NB4 (cell line): Measurements from ENCODE around the gene C1QTNF1.

Experiments used
- CTCF ChIP-seq: IDR thresholded peaks from one replicate; pipeline ENCODE4 v1.5.1; 2012; ENCODE audit warnings: low read depth, low read length
- MAX ChIP-seq: IDR thresholded peaks from 2 replicates; pipeline ENCODE4 v1.6.1; 2011; ENCODE audit warnings: low read depth, low read length
- POLR2A ChIP-seq: IDR thresholded peaks from 2 replicates; pipeline ENCODE4 v1.6.1; 2011; ENCODE audit warnings: mild to moderate bottlenecking; ENCODE audit not compliant: insufficient read length; ENCODE audit errors: extremely low read depth

- TF ChIP-seq CTCF = no peak
- no peak for TF ChIP-seq MAX
- no peak for TF ChIP-seq POLR2A
These were observed 74.4 kb downstream of the C1QTNF1 start for GRCh38 chr17:79098282-79098867.
